Measurements from ENCODE around the gene EBPL.

Gene EBPL

DNA sequence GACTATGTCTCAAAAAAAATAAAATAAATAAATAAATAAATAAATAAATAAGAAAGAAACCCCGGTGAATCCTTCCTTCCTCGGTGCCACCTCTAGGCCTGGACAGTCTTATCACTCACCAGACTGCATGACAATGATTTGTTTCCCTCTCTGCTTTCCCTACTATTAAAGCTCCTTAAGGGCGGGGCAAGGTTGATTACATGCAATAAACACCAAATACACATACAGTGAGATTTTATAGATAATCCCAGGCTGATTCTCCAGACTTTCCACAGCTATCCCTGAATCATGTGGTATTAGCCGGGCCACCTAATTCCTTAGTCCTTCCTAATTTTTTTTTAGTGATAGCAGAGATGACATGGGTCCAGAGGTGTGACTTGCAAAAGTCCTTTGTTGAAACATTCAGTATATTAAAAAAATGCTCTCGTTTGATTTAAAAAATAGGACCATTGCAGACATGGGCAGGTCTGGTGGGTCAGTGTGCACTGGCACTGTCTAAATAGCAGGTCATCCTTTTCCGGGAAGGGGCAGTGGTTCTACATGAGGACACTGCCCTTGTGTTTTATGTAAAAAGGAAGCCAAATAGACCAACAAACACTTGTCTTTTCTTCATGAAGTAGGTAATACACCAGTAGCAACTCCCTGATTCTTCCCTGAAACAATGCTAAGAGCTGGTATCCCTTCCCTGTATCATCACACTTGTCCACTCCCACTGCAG is 14.5 kb downstream of the EBPL start:
- DNase-seq (ENCODE audit: low read depth in 2 of 2), result no peak

DNA sequence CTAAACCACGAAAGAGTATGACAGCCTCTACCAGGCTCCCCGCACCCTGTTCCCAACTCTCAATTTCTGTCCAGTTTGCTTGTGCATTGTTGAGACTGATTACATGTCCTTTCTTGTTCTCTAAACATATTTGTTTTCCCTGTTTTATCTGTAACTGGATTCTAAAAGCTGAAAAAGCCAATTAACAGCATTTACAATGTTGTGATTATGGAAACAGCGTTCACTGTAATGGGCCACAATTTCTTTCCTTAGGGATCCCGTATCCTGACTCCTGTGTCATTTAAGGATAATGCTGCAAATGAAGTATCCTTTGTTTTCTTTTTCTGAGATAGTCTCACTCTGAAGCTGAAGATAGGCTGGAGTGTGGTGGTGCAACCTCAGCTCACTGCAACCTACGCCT is 20.5 kb downstream of the EBPL start:
- no peak for DNase-seq (ENCODE audit: low read depth in 2 of 2)

DNA sequence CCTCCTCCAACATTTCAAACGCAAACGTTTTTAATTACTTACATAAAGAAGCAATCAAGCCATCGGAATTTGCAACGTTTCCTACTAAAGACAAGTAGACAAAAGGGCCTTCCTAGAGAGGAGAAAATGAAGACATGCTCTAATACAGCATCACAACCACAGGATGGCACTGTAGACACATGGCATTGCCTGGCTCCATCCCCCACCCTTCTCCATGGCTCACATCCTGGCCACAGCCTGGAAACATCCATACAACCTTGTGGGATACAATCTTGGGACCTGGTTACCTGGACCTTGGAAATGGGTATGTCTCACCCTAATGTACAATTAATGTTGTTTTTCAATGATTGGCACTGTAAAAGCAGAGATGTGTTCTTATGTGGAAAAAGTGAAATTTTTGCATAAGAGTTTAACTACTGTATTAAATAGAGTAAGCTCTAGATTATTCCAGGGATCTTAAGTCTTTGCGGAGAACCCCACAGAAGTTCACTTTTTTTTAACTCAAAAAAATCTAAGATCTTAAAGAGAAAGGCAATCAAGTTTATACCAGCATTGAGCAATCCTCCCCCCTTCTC is 21.5 kb downstream of the EBPL start:
- no peak for DNase-seq (ENCODE audit: low read depth in 2 of 2)

DNA sequence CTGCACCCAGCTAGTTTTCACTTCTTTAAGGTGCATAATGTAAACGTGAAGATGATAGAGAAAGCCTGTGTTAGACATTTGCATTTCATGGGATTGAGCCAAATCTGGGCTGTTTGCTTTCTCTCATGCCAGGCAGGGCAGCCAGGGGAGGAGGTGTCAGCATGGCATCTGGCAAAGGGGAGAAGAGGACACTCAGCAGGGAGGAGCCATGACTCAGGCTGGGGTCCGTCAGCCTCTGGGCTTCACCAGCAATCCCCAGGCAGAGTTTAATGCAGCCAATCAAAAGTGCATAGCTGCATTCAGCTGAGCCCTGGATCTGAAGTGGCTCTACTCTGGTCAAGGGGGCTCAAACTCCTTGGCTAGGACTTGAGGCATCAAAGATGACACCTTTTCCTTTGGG is 23.5 kb downstream of the EBPL start:
- DNase-seq (ENCODE audit: low read depth in 2 of 2), result no peak

- DNase-seq (ENCODE audit: low read depth in 2 of 2), result no peak
These were observed 26.7 kb downstream of the EBPL start for GRCh38 chr13:49664606-49665005.

GRCh38 chr13:49657241-49657641 is 34.0 kb downstream of the EBPL start:
- DNase-seq (ENCODE audit: low read depth in 2 of 2), result no peak

GRCh38 chr13:49655906-49656305 is 35.4 kb downstream of the EBPL start:
- DNase-seq (ENCODE audit: low read depth in 2 of 2), result no peak

- DNase-seq (ENCODE audit: low read depth in 2 of 2), result no peak
These were observed 37.3 kb downstream of the EBPL start for GRCh38 chr13:49654011-49654410.

DNA sequence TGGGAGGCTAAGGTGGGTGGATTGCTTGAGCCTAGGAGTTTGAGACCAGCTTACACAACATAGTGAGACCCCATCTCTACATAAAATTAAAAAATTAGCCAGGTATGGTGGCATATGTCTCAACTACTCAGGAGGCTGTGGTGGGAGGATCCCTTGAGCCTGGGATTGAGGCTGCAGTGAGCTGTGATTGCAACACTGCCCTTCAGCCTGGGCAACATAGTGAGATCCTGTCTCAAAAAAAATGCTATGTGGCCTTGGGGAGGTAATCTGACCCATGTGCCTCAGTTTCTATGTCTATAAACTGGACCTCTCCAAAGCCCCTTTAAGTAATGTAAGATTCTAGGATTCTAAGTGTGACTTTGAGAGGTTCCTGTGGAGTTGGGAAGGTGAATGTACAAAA is 37.8 kb downstream of the EBPL start:
- no peak for DNase-seq (ENCODE audit: low read depth in 2 of 2)

DNA sequence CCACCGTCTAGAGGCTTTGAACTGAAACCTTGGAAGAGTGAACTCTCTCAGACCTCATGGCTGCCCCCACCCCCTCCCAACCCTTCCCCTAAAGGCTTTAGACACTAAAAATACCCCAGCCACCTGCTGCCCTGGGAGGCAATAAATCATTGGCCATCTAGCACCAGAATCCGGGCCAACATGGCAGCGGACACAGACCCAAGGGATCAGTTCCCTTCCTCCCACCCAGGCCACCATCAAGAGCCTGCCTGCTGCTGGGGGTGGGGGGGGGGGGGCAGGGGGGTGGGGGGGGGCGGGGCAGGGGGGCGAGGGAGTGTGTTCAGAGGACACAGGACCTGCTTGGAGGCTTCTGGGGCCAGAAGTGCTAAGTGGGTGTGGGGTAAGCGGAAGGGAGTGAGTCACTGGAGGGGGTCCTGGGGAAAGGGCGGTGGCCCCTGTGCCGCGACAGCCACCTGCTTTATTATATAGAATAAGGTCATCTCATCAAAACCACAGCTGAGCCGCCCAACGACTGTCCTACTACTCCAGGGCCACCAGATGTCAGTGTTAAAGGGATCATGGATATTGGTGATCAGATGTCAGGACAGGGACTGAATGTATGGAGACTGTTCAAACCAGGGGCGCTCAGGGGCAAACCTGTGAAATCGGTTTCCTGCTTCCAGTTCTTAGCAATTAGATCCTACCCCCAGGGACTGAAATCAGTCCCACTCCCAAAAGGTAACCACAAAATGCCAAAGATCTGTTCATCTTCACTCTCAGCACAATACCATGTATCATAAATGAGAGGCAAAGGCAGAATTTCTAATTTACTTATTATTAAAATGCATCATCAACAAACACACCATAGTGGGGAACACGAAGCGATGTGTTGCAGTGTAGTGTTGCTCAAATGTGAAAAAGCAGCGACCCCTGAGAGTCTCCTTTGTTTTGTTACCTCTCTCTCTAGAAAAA is 38.7 kb downstream of the EBPL start:
- DNase-seq (ENCODE audit: low read depth in 2 of 2), result no peak

DNA sequence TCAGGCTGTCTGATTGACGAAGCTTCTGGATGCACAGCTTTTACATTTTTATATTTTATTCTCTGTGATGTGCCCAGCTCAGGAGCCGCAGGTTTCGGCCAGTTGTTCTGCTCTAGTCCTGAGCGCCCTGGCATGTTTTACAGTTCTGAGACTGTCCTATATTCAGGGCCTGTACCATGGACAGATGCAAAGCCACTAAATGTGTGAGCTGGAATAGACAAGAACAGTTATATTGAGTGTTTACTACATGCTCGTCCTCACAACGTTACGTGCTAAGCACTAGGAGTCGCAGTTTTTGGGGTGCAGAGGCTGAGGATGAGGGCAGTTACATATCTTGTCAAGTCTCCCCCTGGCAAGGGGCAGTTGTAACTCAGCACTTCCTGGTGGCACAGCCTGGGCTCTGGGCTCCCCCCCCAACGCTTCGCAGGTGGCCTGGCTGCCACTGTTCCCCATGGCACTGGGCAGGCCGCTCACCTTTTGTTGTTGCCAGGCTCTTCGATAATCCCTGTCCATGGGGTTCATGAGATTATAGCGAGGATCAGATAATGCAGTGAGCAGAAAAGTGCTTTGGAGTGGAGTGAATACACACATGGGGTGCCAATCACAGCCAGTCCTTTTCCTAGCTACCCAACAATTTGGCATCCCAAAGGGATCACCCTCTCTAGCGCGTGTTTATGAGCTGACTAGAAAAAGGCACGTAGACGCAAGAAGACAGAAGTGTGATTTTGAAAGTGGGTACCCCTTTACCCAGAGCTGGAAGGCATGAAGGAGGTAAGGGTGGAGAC is 39.5 kb downstream of the EBPL start:
- DNase-seq (ENCODE audit: low read depth in 2 of 2), result no peak

GRCh38 chr13:49649963-49650312 is 41.3 kb downstream of the EBPL start:
- DNase-seq (ENCODE audit: low read depth in 2 of 2), result no peak

DNA sequence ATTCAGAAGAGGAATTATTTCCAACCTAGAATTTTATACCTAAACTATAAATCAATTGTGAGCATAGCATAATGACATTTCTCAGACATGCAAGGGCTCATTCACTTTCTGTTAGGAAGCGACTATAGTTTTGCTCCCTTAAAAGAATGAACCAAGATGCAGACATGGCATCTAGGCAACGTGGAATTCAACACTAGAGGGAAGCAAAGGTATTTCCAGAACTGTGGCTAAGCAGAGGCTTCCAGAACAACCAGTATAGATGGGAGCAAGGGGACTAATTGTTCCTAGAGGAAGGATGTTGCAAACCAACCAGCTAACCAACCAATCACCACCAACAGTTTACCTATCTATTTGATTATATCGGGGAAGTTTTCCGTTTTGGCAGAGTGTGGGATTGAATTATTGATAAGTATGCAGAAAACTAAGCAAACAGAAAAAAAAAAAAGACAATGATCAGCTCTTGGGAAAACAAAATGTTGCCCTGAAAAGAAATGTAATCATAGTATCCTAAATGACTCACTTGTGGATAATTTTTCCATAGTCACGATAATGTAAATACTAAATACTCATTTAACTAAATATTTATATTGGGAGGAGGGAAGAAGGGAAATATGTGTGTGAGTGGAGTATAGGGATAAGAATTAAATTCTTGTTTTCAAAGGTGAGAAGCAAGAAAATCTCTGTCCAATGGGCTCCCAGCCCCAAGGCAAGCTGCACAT is 41.9 kb downstream of the EBPL start:
- no peak for DNase-seq (ENCODE audit: low read depth in 2 of 2)

DNA sequence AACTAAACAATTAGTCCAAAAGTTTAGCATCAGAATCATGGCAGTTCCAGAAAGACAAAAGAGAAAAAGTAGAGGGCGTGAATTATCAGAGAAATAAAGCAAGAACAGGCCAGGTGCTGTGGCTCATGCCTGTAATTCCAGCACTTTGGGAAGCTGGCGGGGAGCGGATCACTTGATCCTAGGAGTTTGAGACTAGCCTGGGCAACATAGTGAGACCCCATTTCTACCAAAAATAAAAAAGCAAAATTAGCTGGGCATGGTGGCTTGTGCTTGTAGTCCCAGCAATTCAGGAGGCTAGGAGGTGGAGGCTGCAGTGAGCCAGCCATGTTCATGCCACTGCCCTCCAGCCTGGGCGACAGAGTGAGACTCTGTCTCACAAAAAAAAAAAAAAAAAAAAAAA is 44.6 kb downstream of the EBPL start:
- DNase-seq (ENCODE audit: low read depth in 2 of 2), result no peak

- DNase-seq (ENCODE audit: low read depth in 2 of 2), result no peak
These were observed 45.8 kb downstream of the EBPL start for GRCh38 chr13:49645451-49645850.

DNA sequence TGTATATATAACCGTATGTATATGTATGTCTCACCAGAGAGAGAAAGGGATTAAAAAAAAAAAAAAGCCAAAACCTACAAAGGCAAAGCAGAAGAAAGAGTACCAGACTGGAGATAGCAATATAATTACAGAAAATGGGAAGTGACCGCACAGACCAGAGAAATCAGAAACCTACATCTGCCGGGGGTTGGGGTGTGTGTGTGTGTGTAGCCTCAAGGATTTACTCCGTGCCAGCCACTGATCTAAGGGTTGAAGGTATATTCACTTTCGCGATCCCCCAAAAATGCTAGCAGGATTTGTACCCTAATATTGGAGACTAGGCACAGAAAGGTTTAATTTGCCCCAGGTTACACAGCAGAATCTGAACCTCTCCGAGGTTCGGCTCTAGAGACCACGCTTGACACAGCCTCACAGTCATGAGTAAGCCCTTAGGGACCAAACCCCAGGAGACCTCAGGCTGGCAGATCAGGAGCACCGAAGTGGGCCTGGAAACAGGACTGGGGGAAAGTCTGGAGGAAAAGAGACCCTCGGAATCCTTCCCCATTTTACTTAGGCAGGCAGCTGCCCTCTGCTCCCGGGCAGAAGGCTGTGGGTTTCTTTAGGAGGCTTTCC is 48.1 kb downstream of the EBPL start:
- DNase-seq (ENCODE audit: low read depth in 2 of 2), result no peak

DNA sequence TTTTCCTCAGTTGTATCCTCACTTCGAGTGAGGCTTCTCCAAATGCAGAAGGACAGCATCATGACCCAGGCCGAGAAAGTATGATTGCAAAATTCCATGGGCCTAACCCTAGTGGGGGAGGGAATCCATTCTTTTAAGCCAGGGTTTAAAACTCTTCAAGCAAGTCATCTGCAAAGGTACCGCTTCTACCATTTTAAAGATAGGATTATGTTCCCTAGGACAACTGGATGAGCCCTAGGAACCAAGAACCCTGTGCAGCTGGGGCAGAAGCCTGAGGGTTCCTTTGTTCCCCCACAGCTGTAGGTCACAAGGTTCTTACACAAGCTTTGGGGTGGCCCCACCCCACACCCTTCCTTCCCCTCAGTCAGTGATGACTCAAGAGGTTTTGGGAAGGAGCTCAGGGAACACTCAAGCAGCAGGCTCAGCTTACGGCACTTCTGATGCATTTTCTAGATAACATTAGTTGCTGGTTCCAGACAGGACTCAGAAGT is 49.4 kb downstream of the EBPL start:
- DNase-seq (ENCODE audit: low read depth in 2 of 2), result no peak

DNA sequence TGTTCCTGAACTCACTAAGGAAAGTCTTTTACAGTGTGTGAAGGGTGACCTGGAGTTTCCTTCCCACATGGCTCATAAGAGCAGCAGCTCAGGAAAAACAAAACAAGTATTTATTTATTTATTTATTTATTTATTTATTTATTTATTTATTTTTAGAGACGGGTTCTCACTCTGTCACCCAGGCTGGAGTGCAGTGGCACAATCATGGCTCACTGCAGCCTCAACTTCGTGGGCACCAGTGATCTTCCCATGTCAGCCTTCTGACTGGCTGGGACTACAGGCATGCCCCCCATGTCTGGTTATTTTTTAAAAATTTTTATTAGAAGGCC is 52.6 kb downstream of the EBPL start:
- DNase-seq (ENCODE audit: low read depth in 2 of 2), result no peak

- no peak for DNase-seq (ENCODE audit: low read depth in 2 of 2)
These were observed 53.1 kb downstream of the EBPL start for GRCh38 chr13:49638030-49638743.

DNA sequence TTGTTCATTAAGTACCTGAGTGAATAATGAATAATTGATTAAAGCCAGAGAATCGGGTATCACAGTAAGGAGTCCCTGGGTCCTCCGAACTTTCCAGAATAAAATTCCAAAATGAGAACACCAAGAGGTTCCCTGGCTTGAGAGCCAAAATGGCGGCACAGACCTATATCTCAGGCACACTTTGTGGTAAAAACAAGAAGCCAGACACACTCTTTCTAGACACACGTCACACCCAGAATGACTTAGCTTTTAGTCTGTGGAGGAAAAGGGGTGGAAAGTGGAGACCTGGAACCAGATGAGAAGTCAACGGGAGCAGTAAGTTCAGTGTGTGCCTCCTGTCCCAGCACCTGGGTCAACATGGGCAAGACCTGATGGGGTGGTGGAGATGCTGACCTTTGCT is 54.6 kb downstream of the EBPL start:
- no peak for DNase-seq (ENCODE audit: low read depth in 2 of 2)
